Measurements from ENCODE around the gene TBRG1.
A peak's percentile ranks its signal among the peaks of the same experiment; 100 is the strongest.
"Not testable (repeated sequence)": the region's sequence is repeated elsewhere in the genome, so short reads cannot be mapped to it uniquely, and the experiment has no call there.

Gene TBRG1

DNA sequence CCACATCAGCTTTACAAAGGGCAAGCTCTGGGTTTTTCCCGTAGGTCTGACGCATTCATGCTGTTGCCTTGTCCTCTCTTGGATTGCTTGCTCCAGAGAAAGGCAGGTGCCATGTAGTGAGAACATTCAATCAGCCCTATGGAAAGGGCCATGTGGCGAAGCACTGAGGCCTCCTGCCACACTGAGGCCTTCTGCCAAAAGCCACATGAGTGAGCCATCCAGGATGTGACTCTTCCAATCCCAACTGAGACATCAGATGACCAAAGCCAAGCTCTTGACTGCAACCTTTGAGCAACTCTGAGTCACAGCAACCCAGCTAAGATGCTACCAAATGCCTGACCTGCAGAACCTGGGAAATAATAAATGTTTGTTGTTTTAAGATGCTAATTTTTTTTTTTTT is 20.5 kb upstream of the TBRG1 start:
- Mint-ChIP-seq H3K27me3 (ENCODE audit: low read depth) (peaks cover 19% of the 10 kb centered on the region), H3K36me3 (ENCODE audit: low read depth) (no peaks in the 10 kb centered on the region), H3K27ac (no peak overlapping the region), H3K4me3 (no peak overlapping the region), H3K9me3 (no peaks in the 10 kb centered on the region), H3K4me1 (ENCODE audit: low read depth) (no peaks in the 10 kb centered on the region)

DNA sequence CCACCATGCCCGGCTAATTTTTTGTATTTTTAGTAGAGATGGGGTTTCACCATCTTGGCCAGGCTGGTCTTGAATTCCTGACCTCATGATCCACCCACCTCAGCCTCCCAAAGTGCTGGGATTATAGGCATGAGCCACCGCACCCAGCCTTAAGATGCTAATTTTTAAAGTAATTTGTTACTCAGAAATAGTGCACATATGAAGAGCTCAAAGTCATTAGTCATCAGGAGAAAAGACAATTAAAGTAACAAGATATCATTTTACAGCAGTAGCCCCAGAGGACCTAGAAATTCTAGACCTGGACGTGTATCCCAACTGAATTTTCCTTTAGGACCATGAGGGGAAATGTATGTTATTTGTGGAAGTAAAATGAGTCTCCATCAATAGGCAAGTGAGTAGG is 19.9 kb upstream of the TBRG1 start:
- not testable (repeated sequence) for H3K36me3 Mint-ChIP-seq (ENCODE audit: low read depth); H3K4me1 Mint-ChIP-seq (ENCODE audit: low read depth); H3K4me3 Mint-ChIP-seq; H3K9me3 Mint-ChIP-seq; H3K27ac Mint-ChIP-seq
- H3K27me3 Mint-ChIP-seq (ENCODE audit: low read depth), result peaks cover 15% of the 10 kb centered on the region

DNA sequence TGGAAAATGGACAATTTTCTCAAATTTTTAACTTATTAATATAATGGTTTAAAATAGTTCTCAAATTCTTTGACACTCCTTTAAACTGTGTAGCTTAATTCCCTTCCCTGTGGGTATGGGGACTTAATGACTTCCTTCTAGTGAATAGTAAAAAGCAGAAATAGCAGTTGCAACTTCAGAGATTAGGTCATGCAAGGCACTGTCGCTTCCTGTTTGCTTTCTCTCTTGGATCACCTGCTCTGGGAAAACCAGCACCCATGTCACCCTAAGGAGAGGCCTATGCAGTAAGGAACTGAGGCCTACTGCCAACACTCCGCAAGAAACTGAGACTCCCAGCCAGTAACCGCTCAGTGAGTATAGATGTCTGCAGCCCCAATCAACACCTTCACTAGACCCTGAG is 16.9 kb upstream of the TBRG1 start:
- Mint-ChIP-seq H3K4me1 (ENCODE audit: low read depth) (no peaks in the 10 kb centered on the region), H3K9me3 (no peaks in the 10 kb centered on the region), H3K4me3 (no peak overlapping the region), H3K27ac (no peak overlapping the region), H3K36me3 (ENCODE audit: low read depth) (no peaks in the 10 kb centered on the region), H3K27me3 (ENCODE audit: low read depth) (peaks cover 3% of the 10 kb centered on the region)

DNA sequence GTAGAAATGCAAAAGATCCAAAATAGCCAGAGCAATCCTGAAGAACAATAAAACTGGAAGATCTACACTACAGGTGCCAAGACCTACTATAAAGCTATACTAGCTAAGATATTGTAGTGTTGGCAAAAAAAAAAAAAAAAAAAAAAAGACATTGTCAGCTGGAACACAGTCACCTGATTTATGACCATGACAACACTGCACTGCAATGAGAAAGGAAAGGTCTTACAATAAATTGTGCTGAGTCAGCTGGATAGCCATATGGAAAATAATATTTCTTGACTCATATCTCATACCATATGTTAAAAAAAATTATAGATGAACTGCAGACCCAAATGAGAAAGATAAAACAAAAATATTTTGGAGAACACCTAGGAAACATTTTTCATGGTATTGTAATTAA is 14.5 kb upstream of the TBRG1 start:
- H3K4me3 Mint-ChIP-seq, result no peak overlapping the region
- H3K27me3 Mint-ChIP-seq (ENCODE audit: low read depth), result no peaks in the 10 kb centered on the region
- H3K9me3 Mint-ChIP-seq, result no peaks in the 10 kb centered on the region
- peaks cover 6% of the 10 kb centered on the region for H3K4me1 Mint-ChIP-seq (ENCODE audit: low read depth)
- H3K36me3 Mint-ChIP-seq (ENCODE audit: low read depth), result no peaks in the 10 kb centered on the region
- no peak overlapping the region for H3K27ac Mint-ChIP-seq

DNA sequence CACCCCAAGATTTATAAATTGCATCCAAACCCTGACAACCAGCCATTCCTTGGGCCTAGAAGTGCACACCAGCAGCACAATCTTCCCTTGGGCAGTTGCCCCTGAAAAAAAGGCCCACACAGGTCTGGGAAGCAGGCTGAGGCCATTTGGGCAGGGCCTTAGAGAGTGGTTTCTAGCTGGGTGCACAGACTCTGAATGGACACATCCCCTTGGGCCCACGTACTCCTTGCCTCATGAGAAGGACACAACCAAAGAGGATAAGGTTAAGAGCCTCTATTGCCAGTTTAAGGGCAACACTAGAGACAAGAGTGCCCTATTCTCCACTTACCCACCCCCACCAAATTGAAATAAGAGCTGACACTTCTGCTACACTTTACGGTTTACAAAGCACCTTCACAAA is 12.4 kb upstream of the TBRG1 start:
- Mint-ChIP-seq H3K36me3 (ENCODE audit: low read depth) (no peaks in the 10 kb centered on the region), H3K9me3 (no peaks in the 10 kb centered on the region), H3K4me1 (ENCODE audit: low read depth) (peaks cover 6% of the 10 kb centered on the region), H3K27ac (no peak overlapping the region), H3K27me3 (ENCODE audit: low read depth) (peaks cover 5% of the 10 kb centered on the region), H3K4me3 (no peak overlapping the region)

DNA sequence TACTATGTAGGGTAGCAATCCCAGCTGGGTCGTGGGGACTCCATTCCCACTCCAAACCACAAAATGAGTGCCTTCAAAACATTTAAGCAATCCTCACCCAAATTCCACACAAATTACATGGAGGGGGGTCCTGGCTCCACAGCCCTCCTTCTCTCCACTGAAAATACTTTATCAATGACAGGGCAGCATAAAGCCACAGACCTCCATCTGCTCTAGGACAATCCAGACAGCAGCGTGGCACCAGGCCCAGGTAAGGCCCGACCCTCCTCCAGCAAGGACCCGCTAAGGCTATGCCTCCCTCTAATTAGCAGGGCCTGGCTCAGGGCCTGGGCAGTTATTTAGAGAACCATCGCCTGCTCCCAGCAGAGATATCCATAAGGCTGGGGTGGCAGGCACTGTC is 11.6 kb upstream of the TBRG1 start, which contains the start of gene PANX3:
TSS of gene PANX3 (plus strand) at position 365 of the 400 bp plus-strand sequence. CDS start 129 bp downstream, outside the sequence.
- Mint-ChIP-seq H3K27me3 (ENCODE audit: low read depth) (peaks cover 8% of the 10 kb centered on the region), H3K4me3 (no peak within 1 kb of the TSS), H3K36me3 (ENCODE audit: low read depth) (no peaks in the 10 kb centered on the region), H3K27ac (no peak within 1 kb of the TSS), H3K9me3 (no peaks in the 10 kb centered on the region), H3K4me1 (ENCODE audit: low read depth) (peaks cover 6% of the 10 kb centered on the region)

DNA sequence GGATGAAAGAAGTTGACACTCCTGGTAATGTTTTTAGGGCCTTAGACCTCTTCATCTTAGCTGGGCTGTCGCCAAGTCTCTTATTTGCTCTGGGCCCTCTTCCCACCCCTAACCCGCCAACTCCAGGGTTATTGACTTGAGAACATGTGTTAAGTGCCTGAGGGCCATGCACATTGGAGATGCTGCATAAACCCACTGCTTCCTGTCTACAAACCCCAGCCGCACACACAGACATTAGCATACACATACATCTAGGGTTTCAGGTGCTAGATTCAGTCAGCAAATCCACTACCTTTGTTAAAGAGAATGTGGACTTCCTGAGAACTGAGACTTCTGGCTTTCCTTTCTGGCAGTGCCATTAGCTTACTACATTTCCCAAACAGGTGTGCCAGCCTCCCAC is 10.6 kb upstream of the TBRG1 start:
- H3K27ac Mint-ChIP-seq, result no peak overlapping the region
- H3K9me3 Mint-ChIP-seq, result no peaks in the 10 kb centered on the region
- peaks cover 6% of the 10 kb centered on the region for H3K4me1 Mint-ChIP-seq (ENCODE audit: low read depth)
- peaks cover 8% of the 10 kb centered on the region for H3K27me3 Mint-ChIP-seq (ENCODE audit: low read depth)
- H3K36me3 Mint-ChIP-seq (ENCODE audit: low read depth), result no peaks in the 10 kb centered on the region
- no peak overlapping the region for H3K4me3 Mint-ChIP-seq

DNA sequence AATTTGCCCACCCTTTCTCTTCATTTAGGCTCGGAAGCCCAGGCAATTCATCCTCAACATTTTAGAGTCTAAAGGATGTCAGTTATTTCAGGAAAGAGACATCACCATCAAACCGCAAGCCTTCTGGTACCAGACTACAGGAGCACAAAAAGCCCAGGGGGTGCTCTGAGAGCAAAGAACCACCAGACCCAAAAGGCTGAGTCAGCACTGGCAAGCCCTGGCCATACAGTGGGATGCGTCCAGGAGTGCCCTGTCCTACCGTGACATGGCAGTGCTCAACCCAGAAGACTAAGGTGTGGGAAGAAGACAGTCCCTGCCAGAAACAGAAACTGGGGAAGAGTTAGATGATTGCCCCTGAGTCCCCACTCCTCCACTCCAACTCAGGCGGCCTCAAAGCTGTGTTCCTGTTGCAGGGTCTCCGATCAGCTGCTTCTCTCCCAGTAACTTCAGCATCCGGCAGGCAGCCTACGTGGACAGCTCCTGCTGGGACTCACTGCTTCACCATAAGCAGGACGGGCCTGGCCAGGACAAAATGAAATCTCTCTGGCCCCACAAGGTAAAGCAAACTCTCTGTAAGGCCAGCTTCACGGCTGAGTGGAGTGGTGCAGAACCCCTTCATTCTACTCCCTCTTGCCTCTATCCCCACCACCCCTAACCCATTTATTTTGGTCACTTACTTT is 10.0 kb upstream of the TBRG1 start:
- H3K27ac Mint-ChIP-seq, result no peak overlapping the region
- H3K27me3 Mint-ChIP-seq (ENCODE audit: low read depth), result peaks cover 12% of the 10 kb centered on the region
- H3K36me3 Mint-ChIP-seq (ENCODE audit: low read depth), result no peaks in the 10 kb centered on the region

DNA sequence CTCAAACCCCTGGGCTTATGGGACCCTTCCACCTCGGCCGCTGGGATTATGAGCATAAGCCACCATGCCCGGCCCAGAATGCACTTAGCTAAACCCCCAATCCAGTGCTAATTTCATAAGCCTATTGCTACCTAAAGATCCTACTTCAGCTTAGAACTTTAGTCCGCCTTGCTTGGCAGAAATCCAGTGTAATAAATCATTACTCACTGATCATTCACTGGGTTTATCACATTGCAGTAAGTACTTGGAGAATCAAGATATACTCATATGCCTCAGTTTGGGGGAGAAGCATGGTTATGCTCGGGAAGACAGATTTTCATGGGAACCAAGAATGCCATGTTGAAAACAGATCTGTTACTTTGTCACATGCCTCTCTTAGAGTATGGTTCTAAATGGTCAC is 3.8 kb upstream of the TBRG1 start:
- H3K4me3 Mint-ChIP-seq, result no peak overlapping the region
- H3K4me1 Mint-ChIP-seq (ENCODE audit: low read depth), result peaks cover 11% of the 10 kb centered on the region
- no peak overlapping the region for H3K27ac Mint-ChIP-seq
- H3K27me3 Mint-ChIP-seq (ENCODE audit: low read depth), result peaks cover 22% of the 10 kb centered on the region
- peaks cover under 1% of the 10 kb centered on the region for H3K36me3 Mint-ChIP-seq (ENCODE audit: low read depth)
- H3K9me3 Mint-ChIP-seq, result no peaks in the 10 kb centered on the region

More for the DNA sequence above, 10.0 kb upstream of the TBRG1 start:
- Mint-ChIP-seq H3K9me3 (no peaks in the 10 kb centered on the region), H3K4me1 (ENCODE audit: low read depth) (peaks cover 6% of the 10 kb centered on the region), H3K4me3 (no peak overlapping the region)

DNA sequence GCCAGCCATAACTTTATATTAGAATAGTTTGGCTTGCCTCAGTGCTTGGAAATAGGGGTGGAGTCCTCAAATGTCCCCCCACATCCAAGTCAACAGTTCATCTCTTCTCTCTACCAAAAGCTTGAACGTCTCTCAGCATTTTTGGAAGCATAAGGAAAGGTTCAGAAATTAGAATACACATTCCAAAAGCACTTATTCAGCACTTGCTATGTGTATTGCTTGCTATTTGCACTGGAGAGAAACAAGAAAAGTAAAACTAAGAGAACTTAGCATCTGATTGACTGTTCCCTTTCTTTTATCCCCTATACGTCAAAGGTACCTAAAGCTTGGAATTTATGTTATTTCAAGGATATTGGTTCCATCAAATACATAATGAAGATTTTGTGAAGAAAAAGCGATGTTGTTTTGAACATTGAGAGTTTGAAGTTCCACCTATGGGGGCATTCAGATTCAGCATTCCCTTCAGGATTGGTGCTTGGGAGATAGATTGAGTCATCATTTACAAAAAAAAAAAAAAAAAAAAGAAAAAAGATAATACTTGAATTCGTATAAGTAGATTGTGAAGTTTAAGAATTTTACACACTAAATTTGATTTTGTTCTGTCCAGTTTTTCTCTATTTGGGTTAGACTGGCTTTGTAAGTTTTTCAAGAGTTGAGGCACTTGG is 1.3 kb downstream of the TBRG1 start:
- Mint-ChIP-seq H3K9me3 (no peaks in the 10 kb centered on the region), H3K4me3 (peak overlapping the region; percentile 97), H3K4me1 (ENCODE audit: low read depth) (peaks cover 25% of the 10 kb centered on the region), H3K27ac (peak overlapping the region; percentile 93), H3K36me3 (ENCODE audit: low read depth) (peaks cover 32% of the 10 kb centered on the region), H3K27me3 (ENCODE audit: low read depth) (peaks cover 10% of the 10 kb centered on the region)

DNA sequence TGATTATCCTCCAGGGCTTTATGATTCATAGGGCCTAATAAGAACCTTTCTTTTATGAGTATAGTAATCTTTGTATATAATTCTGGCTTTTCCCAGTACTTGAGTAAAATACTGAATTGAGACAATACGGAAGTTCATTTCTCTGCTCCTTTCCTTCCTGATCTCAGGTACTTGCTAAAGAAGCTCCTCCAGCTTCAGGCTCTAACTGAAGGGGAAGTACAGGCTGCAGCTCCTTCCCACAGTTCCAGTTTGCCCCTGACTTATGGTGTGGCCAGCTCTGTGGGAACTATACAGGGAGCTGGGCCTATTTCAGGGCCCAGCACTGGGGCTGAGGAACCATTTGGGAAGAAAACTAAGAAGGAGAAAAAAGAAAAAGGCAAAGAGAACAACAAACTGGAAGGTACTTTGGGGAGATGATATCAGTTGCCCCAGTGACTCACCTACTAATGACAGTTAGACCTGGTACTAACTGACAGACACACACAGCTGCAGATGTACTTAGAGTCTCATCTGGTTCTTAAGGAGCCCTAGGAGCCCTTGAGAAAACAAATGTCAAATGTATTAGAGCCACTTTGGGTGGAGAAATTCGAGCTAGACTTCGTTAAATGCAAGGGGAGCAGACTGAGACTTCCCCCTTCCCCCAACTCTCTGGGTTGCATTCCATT is 3.0 kb downstream of the TBRG1 start:
- Mint-ChIP-seq H3K27me3 (ENCODE audit: low read depth) (no peaks in the 10 kb centered on the region), H3K9me3 (no peaks in the 10 kb centered on the region), H3K4me3 (no peak overlapping the region), H3K4me1 (ENCODE audit: low read depth) (peaks cover 25% of the 10 kb centered on the region), H3K36me3 (ENCODE audit: low read depth) (peaks cover 37% of the 10 kb centered on the region), H3K27ac (no peak overlapping the region)

DNA sequence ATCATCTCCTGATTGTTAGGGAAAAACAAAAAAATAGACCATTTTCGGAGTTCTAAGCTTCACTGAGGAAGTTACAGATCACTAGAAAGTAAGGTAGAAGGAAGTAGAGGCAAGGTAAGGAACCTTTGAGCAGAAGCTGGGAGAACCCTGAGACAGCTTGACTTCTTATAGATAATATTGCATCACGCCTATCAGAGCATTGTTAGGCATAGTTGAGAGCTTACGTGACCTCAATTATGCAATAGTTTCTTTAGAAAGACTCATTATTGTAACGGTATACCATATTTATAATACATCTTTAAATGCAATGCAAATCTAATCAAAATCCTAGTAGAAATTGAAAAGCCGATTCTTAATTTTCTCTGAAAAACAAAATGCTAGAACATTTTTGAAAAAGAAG is 4.9 kb downstream of the TBRG1 start:
- peaks cover 52% of the 10 kb centered on the region for H3K36me3 Mint-ChIP-seq (ENCODE audit: low read depth)
- peaks cover 21% of the 10 kb centered on the region for H3K4me1 Mint-ChIP-seq (ENCODE audit: low read depth)
- H3K27me3 Mint-ChIP-seq (ENCODE audit: low read depth), result no peaks in the 10 kb centered on the region
- H3K9me3 Mint-ChIP-seq, result no peaks in the 10 kb centered on the region
- no peak overlapping the region for H3K4me3 Mint-ChIP-seq
- no peak overlapping the region for H3K27ac Mint-ChIP-seq

DNA sequence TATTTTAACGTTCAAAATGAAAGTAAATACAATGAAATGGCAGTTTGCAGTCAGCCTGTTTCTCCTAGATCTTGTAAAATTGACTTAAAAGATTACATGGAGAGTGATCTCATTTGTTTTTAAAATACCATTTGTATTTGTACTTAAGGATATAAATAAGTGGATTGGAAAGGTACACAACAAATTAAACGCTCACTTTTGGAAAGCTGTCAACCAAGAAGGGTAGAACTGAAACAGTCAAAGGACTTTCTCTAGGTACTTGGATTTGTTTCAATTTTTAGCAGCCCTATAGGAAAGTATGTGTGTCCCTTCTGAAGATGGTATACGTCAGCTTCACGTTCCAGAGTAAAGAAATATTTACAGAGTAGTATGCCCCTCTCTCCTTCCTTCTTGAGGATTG is 7.3 kb downstream of the TBRG1 start:
- Mint-ChIP-seq H3K27ac (no peak overlapping the region), H3K9me3 (no peaks in the 10 kb centered on the region), H3K4me3 (no peak overlapping the region), H3K27me3 (ENCODE audit: low read depth) (no peaks in the 10 kb centered on the region), H3K4me1 (ENCODE audit: low read depth) (peaks cover 11% of the 10 kb centered on the region), H3K36me3 (ENCODE audit: low read depth) (peaks cover 60% of the 10 kb centered on the region)

DNA sequence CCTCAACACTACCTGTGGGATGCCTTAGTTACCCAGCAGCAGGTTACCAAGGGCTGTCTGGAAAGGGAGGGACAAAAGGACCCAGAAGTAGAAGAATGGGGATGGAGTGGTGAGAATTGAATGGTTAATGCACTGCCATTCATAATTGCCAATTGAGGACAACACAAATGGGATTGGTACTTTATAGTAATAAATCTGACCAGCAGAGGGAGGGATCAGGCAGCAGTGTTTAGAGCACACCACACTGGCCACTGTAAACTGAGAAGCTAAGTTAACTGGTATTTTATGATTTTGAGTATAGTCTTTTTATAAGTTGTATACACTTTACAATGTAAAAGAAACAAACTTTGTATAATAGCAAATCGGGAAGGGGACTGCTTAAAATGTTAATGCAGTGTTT is 10.7 kb downstream of the TBRG1 start:
- Mint-ChIP-seq H3K4me1 (ENCODE audit: low read depth) (peaks cover 4% of the 10 kb centered on the region), H3K27me3 (ENCODE audit: low read depth) (no peaks in the 10 kb centered on the region), H3K9me3 (no peaks in the 10 kb centered on the region), H3K4me3 (no peak overlapping the region), H3K36me3 (ENCODE audit: low read depth) (peaks cover 56% of the 10 kb centered on the region), H3K27ac (no peak overlapping the region)

DNA sequence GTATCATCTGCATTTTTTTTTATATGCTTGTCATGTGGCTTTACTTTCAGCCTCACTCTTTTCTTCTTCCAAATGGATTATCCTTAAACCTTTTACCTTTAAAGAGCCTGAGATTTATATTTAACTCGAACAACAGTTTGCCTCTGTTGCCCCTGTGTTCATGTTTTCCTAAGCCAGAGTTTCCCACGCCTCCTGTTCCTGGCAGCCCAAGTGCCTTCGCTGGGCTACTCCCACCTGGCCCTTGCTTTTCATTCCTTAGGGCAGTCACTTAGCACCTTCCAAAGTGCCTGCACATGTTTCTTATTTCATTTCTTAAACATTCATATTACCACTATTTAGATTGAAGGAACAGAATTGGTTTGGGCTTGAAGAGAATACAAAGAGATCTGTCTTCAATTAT is 13.3 kb downstream of the TBRG1 start:
- Mint-ChIP-seq H3K4me1 (ENCODE audit: low read depth) (no peaks in the 10 kb centered on the region), H3K9me3 (no peaks in the 10 kb centered on the region), H3K4me3 (no peak overlapping the region), H3K27ac (no peak overlapping the region), H3K36me3 (ENCODE audit: low read depth) (peaks cover 49% of the 10 kb centered on the region), H3K27me3 (ENCODE audit: low read depth) (no peaks in the 10 kb centered on the region)
